GM12878 (cell line): ENCODE results near the gene MIA3.

Experiments used
- BCL11A ChIP-seq: IDR thresholded peaks from 2 replicates; pipeline ENCODE4 v1.6.1; 2011; ENCODE audit warnings: low read depth, low read length
- EZH2 ChIP-seq: IDR thresholded peaks from 2 replicates; pipeline ENCODE4 v1.6.1; 2012; ENCODE audit warnings: low read depth, mild to moderate bottlenecking, control low read depth, inconsistent platforms, low read length, borderline replicate concordance; ENCODE audit not compliant: control insufficient read depth
- KDM1A ChIP-seq: fragments of 200-600 bp; sonication (generic); IDR thresholded peaks from 2 replicates; pipeline ENCODE4 v1.6.1; 2016; ENCODE audit warnings: borderline replicate concordance
- MXI1 ChIP-seq: fragments of 150-350 bp; IDR thresholded peaks from 2 replicates; pipeline ENCODE4 v1.6.1; 2011; ENCODE audit warnings: low read depth, mild to moderate bottlenecking, inconsistent platforms, low read length, improper control_type of control experiment
- MYC ChIP-seq: IDR thresholded peaks from 2 replicates; pipeline ENCODE4 v1.6.1; 2011; ENCODE audit warnings: mild to moderate bottlenecking, low read length, moderate library complexity, inconsistent platforms; ENCODE audit not compliant: insufficient read depth, insufficient replicate concordance, insufficient read length, severe bottlenecking
- NFXL1 ChIP-seq: fragments of 450-650 bp; IDR thresholded peaks from 2 replicates; pipeline ENCODE4 v1.6.1; 2017; ENCODE audit warnings: antibody characterized with exemption, mild to moderate bottlenecking, borderline replicate concordance
- POU2F2 ChIP-seq: IDR thresholded peaks from 3 replicates; pipeline ENCODE4 v1.6.1; 2011; ENCODE audit warnings: low read depth, mild to moderate bottlenecking, low read length, borderline replicate concordance
- SUZ12 ChIP-seq: fragments of 200-600 bp; sonication (generic); IDR thresholded peaks from one replicate; pipeline ENCODE4 v1.6.1; 2018; ENCODE audit warnings: antibody characterized with exemption, mild to moderate bottlenecking; ENCODE audit not compliant: unreplicated experiment
- USF2 ChIP-seq: IDR thresholded peaks from 2 replicates; pipeline ENCODE4 v1.6.1; 2011; ENCODE audit warnings: low read depth, low read length, improper control_type of control experiment, borderline replicate concordance
- TF ChIP-seq, protein P1 (sequence below), 3 experiments: IDR thresholded peaks in 2 of 3; conservative IDR thresholded peaks in 1 of 3; 2 replicates each; pipeline ENCODE4 v1.5.1; 2011; ENCODE audit warnings: low read depth in 3 of 3, low read length in 3 of 3, mild to moderate bottlenecking in 3 of 3, control low read depth in 2 of 3, moderate library complexity in 2 of 3, inconsistent platforms in 1 of 3, mixed read lengths in 1 of 3; ENCODE audit not compliant: control insufficient read depth in 2 of 3, insufficient read depth in 1 of 3; ENCODE audit errors: extremely low read depth in 1 of 3

DNA sequence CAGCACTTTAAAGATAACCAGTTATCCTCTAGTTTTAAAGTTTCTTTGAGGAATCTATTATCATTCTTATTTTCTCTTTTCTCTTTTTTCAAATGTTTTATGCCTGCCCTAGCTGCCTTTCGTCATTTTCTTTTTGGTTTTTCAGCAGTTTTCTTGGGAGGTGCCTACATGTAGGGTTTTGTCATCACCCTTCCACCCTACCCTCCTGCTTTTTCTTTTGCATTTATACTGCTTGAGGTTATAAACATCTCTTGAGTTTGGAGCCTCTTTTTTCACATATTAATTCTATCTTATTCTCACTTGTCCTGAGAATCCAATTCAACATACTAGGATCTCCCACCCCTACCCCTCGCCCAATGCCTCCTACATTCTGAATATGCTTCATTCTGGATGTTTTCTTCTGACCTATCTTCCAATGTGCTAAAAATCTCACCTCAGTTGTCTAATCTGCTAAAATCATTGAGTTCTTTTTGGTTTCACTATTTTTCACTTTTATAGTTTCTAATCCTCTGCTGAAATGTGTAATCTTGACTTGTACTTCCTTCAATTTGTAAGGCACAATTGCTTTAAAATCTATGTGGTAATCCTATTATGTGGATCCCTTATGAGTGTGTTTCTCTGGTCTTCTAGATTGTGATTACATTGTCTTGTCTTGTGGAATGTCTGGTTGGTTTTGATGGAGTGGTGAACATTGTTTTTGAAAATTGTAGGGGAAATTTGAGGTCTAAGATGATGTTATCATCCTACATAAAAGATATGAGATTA, 38.7 kb downstream of the MIA3 start:
- no peak for TF ChIP-seq USF2
- TF ChIP-seq POU2F2, result no peak
- TF ChIP-seq, protein P1, sequence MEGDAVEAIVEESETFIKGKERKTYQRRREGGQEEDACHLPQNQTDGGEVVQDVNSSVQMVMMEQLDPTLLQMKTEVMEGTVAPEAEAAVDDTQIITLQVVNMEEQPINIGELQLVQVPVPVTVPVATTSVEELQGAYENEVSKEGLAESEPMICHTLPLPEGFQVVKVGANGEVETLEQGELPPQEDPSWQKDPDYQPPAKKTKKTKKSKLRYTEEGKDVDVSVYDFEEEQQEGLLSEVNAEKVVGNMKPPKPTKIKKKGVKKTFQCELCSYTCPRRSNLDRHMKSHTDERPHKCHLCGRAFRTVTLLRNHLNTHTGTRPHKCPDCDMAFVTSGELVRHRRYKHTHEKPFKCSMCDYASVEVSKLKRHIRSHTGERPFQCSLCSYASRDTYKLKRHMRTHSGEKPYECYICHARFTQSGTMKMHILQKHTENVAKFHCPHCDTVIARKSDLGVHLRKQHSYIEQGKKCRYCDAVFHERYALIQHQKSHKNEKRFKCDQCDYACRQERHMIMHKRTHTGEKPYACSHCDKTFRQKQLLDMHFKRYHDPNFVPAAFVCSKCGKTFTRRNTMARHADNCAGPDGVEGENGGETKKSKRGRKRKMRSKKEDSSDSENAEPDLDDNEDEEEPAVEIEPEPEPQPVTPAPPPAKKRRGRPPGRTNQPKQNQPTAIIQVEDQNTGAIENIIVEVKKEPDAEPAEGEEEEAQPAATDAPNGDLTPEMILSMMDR (IDR thresholded peaks at IDR 0.05 in 2 of 3, conservative IDR thresholded peaks at IDR 0.05 in 1 of 3; ENCODE audit: control insufficient read depth in 2 of 3, extremely low read depth in 1 of 3, insufficient read depth in 1 of 3, low read depth in 3 of 3, low read length in 3 of 3), result no peak
- no peak for TF ChIP-seq NFXL1
- no peak for TF ChIP-seq EZH2
- no peak for TF ChIP-seq MXI1
- TF ChIP-seq BCL11A, result no peak
- no peak for TF ChIP-seq MYC
- no peak for TF ChIP-seq KDM1A
- TF ChIP-seq SUZ12, result no peak
